Panc1 (cell line): ENCODE data around the gene NPY4R2.
"Not testable (repeated sequence)": the region's sequence is repeated elsewhere in the genome, so short reads cannot be mapped to it uniquely, and the experiment has no call there.

Source experiments
- POLR2AphosphoS5 ChIP-seq: IDR thresholded peaks from 2 replicates; pipeline ENCODE4 v1.6.1; 2012; ENCODE audit warnings: mild to moderate bottlenecking, low read depth, low read length, moderate library complexity
- SIN3A ChIP-seq: IDR thresholded peaks from 2 replicates; pipeline ENCODE4 v1.6.1; 2012; ENCODE audit warnings: low read depth, mild to moderate bottlenecking, low read length, moderate library complexity, borderline replicate concordance; ENCODE audit not compliant: insufficient read depth
- TCF7L2 ChIP-seq: IDR thresholded peaks from 2 replicates; pipeline ENCODE4 v1.6.1; 2011; ENCODE audit warnings: mild to moderate bottlenecking, low read depth, low read length, inconsistent platforms
- TF ChIP-seq, protein P1 (sequence below), 2 experiments: IDR thresholded peaks; 2 replicates each; pipeline ENCODE4 v1.6.1; 2011 to 2012; ENCODE audit warnings: low read depth in 2 of 2, control low read depth in 1 of 2, low read length in 1 of 2, mild to moderate bottlenecking in 1 of 2, moderate library complexity in 1 of 2; ENCODE audit not compliant: insufficient read depth in 1 of 2
- TF ChIP-seq, protein P2 (sequence below): fragments of 450-650 bp; IDR thresholded peaks from 2 replicates; pipeline ENCODE4 v1.5.1; 2017; ENCODE audit warnings: mild to moderate bottlenecking

DNA sequence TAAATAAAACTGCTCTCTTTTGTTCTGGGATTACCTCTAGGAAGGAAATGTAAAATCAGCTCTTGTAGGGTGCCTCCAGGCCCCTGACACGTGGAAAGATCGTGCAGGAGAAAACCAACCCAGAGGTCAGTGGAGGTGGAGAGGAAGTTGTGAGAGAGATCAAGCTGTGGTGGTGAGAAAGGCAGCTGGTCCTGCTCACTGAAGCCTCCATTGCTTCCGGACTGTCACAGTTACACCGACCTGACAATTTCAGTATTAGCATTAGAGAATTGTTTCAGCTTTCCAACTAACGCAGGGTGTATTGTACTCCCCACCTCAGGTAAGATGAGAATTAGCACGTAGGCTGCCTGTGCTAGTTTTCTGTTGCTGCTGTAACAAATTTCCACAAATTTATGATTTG is 50.5 kb downstream of the NPY4R2 start:
- TF ChIP-seq, protein P1, sequence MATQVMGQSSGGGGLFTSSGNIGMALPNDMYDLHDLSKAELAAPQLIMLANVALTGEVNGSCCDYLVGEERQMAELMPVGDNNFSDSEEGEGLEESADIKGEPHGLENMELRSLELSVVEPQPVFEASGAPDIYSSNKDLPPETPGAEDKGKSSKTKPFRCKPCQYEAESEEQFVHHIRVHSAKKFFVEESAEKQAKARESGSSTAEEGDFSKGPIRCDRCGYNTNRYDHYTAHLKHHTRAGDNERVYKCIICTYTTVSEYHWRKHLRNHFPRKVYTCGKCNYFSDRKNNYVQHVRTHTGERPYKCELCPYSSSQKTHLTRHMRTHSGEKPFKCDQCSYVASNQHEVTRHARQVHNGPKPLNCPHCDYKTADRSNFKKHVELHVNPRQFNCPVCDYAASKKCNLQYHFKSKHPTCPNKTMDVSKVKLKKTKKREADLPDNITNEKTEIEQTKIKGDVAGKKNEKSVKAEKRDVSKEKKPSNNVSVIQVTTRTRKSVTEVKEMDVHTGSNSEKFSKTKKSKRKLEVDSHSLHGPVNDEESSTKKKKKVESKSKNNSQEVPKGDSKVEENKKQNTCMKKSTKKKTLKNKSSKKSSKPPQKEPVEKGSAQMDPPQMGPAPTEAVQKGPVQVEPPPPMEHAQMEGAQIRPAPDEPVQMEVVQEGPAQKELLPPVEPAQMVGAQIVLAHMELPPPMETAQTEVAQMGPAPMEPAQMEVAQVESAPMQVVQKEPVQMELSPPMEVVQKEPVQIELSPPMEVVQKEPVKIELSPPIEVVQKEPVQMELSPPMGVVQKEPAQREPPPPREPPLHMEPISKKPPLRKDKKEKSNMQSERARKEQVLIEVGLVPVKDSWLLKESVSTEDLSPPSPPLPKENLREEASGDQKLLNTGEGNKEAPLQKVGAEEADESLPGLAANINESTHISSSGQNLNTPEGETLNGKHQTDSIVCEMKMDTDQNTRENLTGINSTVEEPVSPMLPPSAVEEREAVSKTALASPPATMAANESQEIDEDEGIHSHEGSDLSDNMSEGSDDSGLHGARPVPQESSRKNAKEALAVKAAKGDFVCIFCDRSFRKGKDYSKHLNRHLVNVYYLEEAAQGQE (IDR thresholded peaks at IDR 0.05; ENCODE audit: insufficient read depth in 1 of 2, low read depth in 2 of 2, low read length in 1 of 2): not testable (repeated sequence)
- TF ChIP-seq, protein P2, sequence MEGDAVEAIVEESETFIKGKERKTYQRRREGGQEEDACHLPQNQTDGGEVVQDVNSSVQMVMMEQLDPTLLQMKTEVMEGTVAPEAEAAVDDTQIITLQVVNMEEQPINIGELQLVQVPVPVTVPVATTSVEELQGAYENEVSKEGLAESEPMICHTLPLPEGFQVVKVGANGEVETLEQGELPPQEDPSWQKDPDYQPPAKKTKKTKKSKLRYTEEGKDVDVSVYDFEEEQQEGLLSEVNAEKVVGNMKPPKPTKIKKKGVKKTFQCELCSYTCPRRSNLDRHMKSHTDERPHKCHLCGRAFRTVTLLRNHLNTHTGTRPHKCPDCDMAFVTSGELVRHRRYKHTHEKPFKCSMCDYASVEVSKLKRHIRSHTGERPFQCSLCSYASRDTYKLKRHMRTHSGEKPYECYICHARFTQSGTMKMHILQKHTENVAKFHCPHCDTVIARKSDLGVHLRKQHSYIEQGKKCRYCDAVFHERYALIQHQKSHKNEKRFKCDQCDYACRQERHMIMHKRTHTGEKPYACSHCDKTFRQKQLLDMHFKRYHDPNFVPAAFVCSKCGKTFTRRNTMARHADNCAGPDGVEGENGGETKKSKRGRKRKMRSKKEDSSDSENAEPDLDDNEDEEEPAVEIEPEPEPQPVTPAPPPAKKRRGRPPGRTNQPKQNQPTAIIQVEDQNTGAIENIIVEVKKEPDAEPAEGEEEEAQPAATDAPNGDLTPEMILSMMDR: not testable (repeated sequence)
- TF ChIP-seq TCF7L2, SIN3A, POLR2AphosphoS5: not testable (repeated sequence)
